Measurements from ENCODE around the gene SMIM17. TPM values are rescaled to one million over a fixed set of nuclear protein-coding genes. Genes with fewer than 3 reads are reported as not detected.

The SMIM17 gene
- total RNA-seq, 4 donors from 2014 or later: not detected

DNA sequence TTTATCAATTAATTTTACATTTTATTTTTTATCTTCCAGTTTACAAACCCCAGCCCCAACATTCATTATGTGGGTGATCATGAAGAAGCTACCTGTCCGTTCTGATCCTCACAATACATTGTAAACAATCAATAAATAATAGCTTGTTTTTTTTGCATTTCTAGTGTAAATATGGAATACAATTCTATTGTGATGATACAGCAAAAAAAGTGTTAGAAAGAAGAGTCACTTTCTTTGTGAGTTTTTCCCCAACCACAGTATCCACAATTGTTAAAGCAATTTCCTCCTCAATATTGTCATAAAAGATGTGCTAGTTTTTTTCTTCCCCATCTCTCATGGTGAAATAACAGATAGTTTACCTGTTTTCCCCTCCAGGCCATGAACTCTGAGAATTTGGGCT, 58.9 kb downstream of the SMIM17 start:
- no peak for TF ChIP-seq POLR2A (IDR thresholded peaks at IDR 0.05)
- TF ChIP-seq, protein P1, sequence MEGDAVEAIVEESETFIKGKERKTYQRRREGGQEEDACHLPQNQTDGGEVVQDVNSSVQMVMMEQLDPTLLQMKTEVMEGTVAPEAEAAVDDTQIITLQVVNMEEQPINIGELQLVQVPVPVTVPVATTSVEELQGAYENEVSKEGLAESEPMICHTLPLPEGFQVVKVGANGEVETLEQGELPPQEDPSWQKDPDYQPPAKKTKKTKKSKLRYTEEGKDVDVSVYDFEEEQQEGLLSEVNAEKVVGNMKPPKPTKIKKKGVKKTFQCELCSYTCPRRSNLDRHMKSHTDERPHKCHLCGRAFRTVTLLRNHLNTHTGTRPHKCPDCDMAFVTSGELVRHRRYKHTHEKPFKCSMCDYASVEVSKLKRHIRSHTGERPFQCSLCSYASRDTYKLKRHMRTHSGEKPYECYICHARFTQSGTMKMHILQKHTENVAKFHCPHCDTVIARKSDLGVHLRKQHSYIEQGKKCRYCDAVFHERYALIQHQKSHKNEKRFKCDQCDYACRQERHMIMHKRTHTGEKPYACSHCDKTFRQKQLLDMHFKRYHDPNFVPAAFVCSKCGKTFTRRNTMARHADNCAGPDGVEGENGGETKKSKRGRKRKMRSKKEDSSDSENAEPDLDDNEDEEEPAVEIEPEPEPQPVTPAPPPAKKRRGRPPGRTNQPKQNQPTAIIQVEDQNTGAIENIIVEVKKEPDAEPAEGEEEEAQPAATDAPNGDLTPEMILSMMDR (IDR thresholded peaks at IDR 0.05): no peak
- 67% methylated on average over 1 of the region's 1 CpG for WGBS, 2 donors
- no peak for DNase-seq
- no peaks in the 10 kb centered on the region for H3K9me3 ChIP-seq
- intact Hi-C loops (cut with DNase I): no loop called here
- no peaks in the 10 kb centered on the region for H3K4me1 ChIP-seq
- no peak overlapping the region for H3K27ac ChIP-seq
- H3K4me3 ChIP-seq (replicated peaks in 1 of 3): no peak overlapping the region
- H3K27me3 ChIP-seq: no peaks in the 10 kb centered on the region
- H3K36me3 ChIP-seq: no peaks in the 10 kb centered on the region

DNA sequence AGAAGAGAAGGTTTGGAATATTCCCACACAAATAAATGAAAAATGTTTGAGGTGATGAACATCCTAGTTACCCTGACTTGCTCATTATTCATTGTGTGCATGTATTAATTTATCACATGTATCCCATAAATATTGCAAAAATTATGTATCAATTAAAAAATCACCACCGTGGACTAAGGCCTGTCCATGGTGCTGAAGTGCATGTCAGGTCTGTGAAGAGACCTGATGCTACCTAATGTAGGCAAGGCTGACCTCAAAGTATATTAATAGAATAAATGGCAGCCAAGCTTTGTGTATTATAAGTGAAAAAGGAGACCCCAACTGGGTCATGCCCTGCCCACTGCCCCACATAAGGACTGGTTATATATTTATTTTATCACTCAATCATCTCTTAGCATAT, 63.0 kb downstream of the SMIM17 start:
- no peaks in the 10 kb centered on the region for H3K36me3 ChIP-seq
- intact Hi-C loops (cut with DNase I): no loop called here
- 52 to 72% methylated on average over 1 of the region's 1 CpG for WGBS, 2 donors

More for the DNA sequence above, 63.0 kb downstream of the SMIM17 start:
- no peaks in the 10 kb centered on the region for H3K27me3 ChIP-seq
- no peaks in the 10 kb centered on the region for H3K9me3 ChIP-seq
- H3K27ac ChIP-seq: no peak overlapping the region
- no peak for DNase-seq
- TF ChIP-seq, protein P1 (IDR thresholded peaks at IDR 0.05): no peak
- TF ChIP-seq POLR2A (IDR thresholded peaks at IDR 0.05): no peak
- no peaks in the 10 kb centered on the region for H3K4me1 ChIP-seq
- H3K4me3 ChIP-seq (replicated peaks in 1 of 3): no peak overlapping the region

Other genes with a start within 250 kb of the SMIM17 start
- 10 to 100 TPM in 3 of 4 donors, 1 to 10 TPM in 1; 4.9 to 19.6 (median 10.9) TPM for gene ZNF582, start 249.6 kb upstream of the SMIM17 start, total RNA-seq
- gene ZNF583, start 238.8 kb upstream of the SMIM17 start, total RNA-seq: 10 to 100 TPM in 2 of 4 donors, 1 to 10 TPM in 2; 6.5 to 22.8 (median 10.2) TPM
- 10 to 100 TPM in 3 of 4 donors, 1 to 10 TPM in 1; 8.6 to 22.2 (median 15.8) TPM for gene ZNF667, start 165.8 kb upstream of the SMIM17 start, total RNA-seq
- 10 to 100 TPM in 1 of 4 donors, 1 to 10 TPM in 3; 8.5 to 10.8 (median 9.1) TPM for gene ZNF471, start 135.3 kb upstream of the SMIM17 start, total RNA-seq
- 1 to 10 TPM; 6.6 to 9.8 (median 9.5) TPM for gene ZFP28, start 104.2 kb upstream of the SMIM17 start, total RNA-seq
- 1 to 10 TPM; 3.4 to 7.1 (median 5.6) TPM for gene ZNF470, start 75.7 kb upstream of the SMIM17 start, total RNA-seq
- gene ZNF71, start 47.9 kb upstream of the SMIM17 start, total RNA-seq: 10 to 100 TPM in 1 of 4 donors, 1 to 10 TPM in 3; 8.2 to 15.6 (median 8.7) TPM
- 10 to 100 TPM in 1 of 4 donors, 1 to 10 TPM in 3; 6.8 to 12.3 (median 8.7) TPM for gene ZNF835, start 28.6 kb downstream of the SMIM17 start, total RNA-seq
- 10 to 100 TPM in 3 of 4 donors, 1 to 10 TPM in 1; 9.8 to 24.1 (median 18.8) TPM for gene PEG3, start 197.6 kb downstream of the SMIM17 start, total RNA-seq
- 1 to 10 TPM in 3 of 4 donors, under 1 TPM in 1; 0.67 to 6.5 (median 1.8) TPM for gene ZIM2, start 197.6 kb downstream of the SMIM17 start, total RNA-seq

Data from thyroid gland (tissue), 4 donors.